GM21423 (cell line): Measurements from ENCODE around the gene TM7SF2.

ENCODE experiments used
- ATAC-seq: cut with Tn5 transposase; IDR thresholded peaks from one replicate; pipeline ENCODE4 v1.9.1; 2021; ENCODE audit warnings: mild to moderate bottlenecking, moderate library complexity; ENCODE audit not compliant: unreplicated experiment

Gene TM7SF2

DNA sequence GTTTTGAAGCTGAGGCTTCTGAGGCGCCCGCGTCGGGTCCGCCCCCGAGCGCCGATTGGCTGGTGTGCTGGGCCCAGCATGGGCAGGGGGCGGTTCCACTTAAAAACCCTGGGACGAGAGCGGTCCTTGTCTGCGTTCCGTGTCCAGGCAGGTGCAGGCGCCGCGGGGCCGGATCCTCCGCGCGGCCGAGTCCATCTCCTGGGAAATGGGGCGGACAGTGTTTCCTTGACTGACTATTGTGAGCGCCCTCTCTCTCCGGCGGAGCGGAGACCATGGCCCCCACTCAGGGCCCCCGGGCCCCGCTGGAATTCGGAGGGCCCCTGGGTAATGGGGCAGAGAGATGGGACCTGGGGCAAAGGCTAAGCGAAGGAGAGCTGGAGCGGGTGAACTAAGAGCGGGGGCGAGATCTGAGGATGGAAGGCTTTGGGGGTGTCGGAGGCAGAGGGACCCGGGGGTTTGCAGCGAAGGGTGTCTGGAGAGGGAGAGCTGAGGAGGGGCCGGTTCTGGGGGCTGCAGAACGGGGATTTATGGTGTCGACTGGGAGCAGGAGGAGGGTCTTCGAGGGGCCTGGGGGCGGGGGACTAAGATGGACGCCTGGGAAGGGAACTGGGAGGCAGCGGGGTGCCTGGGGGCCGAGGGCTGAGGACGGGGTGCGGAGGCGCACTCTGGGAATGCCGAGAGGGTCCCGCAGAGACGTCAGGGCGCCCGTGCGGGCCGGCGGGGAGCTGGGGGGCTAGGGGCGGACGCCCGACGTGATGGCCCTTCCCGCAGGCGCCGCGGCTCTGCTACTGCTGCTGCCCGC, at the start of gene TM7SF2:
TM7SF2 (plus strand) TSS at position 129 of the 802 bp plus-strand sequence; CDS start at position 273, 144 bp downstream.
- ATAC-seq = peak; percentile 63

DNA sequence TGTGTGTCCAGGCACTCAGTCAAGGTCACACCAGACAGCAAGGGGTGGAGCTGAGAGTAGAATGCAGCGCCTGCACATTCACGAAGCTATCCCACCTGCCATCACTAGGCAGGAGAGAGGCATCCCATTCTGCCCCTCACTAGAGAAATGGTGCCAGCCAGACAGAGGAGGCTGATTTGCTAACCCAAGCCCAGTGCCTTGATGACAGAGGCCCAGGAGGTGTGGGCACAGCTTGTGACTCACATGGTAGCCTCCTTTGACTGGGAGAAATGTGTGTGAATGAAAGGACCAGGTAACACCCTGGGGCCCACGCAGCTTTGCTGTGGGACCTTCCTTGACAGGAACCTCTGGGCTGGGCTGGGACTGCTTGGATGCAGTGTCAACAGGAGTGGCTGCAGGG, 48.1 kb upstream of the TM7SF2 start:
- ATAC-seq = no peak

DNA sequence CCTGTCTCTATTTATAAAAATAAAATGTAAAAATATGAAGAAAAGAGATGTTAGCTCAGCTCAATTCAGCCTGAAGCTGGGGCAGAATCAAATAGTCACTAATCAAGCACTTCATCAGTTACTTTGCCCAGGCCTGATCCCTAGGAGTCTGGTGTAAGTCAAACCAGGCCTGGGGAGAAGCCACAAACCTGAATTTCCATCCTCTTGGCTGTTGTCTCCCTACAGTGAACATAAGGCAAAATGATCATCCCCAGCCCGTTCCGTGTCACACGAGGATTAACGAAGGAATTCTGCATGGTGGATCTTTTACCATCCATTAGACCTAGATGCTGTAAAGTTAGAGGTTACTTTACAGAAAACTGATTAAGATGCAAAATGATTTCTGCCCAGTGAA, 46.8 kb upstream of the TM7SF2 start:
- no peak for ATAC-seq

DNA sequence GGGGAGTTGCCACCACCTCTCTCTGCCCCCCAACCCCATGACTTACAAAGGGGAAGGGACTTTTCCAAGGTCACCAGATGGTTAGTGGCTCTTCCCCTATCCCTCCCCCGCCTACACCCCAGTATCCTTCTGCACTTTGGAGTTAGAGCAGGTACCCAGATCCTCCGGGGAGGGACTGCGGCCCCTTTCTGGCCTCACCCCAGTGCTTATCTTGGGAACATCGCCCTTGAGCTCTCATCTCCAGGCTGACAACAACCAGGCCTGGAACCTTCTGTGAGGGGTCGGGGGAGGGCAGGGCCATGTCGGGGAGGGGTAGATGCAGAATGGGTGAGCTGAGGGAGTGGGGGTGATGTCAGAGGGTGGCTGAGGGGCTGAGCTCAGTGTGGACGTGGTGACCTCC, 45.8 kb upstream of the TM7SF2 start:
- ATAC-seq = no peak

DNA sequence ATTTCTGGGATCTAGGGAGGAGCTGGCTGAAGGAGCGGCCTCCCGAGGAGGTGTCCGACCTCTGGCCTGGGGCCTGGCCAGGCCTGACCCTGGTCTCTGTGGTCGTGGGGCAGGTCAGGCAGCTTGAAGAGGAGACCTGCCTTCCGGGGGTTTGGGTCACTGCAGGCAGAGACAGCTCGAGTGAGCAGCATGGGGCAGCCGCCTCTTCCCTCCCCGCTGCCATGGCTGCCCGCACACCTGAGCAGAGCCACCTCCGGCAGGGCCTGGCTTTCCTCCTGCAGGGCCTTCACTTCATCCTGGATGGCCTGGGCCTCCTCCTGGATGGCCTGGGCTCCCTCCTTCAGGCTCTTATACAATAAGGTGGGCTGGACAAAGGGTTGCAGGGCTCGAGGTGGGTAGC, 45.4 kb upstream of the TM7SF2 start:
- no peak for ATAC-seq

DNA sequence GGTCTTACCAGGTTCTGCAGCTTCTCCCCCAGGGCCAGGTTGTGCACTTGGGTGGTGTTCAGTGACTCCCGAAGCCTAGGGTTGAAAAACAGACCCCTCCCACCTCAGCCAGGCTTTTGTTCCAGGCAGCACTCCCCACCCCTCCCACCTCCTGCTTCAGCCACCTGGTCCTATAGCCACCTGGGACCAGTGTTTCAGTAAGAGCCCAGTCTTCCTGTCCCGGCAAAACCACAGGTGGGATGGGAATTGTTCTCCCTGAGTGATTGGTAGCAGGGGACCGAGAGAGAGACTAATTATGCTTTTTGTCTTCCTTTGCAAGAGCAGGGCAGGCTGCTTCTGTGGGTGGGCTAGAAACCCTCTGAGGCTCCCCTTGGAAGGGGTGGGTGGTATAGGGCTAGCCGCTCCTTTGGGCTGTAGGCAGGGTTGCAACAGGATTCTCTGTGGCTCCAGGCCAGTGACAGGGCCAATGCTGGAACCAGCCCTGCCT, 44.8 kb upstream of the TM7SF2 start:
- ATAC-seq = no peak

DNA sequence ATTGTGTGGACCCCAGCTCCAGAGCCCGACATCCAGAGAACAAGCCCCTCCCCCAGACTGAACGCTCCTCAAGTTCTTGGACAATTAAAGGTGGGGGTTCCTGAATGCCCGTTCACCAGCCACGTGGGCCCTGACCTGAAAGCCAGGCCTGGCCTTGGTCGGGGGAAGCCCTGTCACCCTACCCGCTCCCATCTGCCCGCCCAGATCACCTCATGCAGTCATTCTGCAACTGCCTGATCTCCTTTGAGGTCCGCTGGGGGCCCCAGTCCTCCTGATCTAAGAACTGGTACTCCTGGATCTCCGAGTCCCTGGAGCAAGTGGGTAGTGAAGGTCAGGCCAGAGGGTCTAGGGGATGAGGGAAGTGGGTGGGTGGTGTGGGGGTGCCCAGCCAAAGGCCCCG, 44.2 kb upstream of the TM7SF2 start:
- ATAC-seq = no peak

DNA sequence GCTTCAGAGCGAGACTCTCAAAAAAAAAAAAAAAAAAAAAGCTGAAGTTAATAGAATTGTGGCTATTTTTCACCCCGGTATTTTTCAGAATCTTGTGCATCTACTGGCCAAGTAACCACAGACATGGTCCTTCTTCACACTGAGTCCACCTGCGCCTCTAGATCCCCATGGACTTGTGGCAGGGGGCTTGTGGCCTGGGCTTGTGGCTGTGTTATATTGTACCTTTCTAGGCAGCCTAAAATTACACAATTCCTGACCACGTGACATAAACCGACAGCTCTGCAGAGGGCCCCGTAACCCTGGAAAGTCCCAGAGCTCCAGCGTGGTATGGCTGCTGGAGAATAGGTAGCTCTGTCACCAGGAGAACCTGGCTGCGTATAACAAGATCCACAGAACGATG, 42.5 kb upstream of the TM7SF2 start:
- no peak for ATAC-seq

DNA sequence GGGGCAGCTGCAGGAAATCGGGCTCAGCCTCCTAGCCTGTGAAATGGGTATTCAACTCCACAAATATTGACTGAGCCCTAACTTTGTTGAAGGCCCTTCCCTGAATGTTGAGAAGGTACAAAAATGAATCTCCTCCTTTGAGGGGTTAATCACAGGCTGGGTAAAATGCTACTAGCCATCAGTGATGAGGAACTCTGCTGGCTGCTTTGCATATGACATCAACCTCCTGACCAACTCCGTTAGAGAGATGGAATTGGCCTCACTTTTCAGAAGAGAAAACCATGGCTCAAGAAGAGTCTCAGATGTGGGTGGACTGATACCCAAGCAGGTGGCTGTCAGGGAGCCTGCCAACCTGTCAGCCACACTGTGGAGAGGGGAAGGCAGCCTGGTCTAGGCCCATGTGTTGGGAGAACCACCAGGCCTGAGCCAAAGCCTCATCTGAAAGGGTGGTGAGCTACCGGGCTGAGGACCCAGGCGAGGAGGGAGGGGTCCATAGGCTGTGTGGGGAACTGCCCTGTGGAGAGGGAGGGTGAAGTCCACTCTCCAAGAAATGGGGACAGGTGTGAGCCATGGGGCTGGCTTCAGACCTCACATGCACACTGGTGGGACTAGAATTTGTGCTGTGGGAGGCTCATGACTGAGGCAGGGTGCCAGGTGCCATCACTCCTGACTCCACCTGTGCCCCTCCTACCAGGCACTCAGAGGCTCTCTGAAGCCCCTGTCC, 39.6 kb upstream of the TM7SF2 start:
- ATAC-seq = no peak

DNA sequence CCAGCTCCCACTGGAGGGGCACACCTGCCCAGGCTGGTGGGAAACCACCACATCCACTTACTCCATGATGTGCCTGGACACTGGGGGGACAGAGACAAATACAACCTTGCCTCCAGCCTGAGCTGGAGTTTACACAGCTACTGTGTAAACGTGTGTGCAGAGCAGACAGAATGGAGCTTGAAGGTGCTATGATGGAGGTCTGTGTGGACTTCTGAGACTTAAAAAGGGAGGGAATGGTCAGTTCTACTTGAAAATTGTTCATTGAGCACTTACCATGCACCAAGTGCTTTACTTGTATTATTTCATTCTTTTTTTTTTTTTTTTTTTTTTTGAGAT, 39.1 kb upstream of the TM7SF2 start:
- no peak for ATAC-seq

DNA sequence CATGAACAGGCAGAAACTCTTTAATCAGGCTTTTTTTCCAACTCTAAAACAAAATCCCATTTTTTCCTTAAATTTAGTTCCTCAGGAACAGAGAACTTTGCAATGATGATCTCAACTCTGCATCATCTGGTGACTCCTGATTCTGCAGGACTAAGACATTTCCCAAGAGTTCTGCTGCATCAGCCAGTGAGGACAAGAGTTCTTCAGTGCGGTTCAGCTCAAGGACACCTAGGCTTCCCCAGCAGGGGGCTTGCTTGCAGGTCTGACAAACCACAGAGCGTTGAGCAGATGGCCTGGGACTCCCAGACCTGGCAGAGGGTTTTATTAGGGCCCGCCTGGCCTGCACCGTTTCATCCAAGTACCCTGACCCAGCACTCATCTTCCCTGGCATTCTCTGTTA, 34.2 kb upstream of the TM7SF2 start:
- ATAC-seq = no peak

DNA sequence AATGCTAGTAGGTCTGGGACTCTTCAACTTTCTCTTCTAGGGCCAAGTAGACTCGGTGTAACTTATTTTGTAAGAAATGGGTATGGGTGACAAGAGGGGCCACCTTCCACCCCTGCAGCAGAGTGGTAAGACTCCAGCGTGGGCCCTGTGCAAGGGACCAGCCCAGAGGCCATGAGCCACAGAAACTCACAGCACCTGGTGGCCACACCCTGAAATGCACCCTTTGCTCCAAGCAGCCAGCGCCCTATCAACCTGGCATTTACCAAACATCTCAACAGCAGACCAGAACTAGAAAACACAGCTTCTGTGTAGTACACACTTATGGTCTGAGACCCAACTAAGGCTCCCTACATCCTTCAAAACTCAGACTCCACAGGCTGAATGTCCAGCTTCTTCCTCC, 33.5 kb upstream of the TM7SF2 start:
- ATAC-seq = no peak

DNA sequence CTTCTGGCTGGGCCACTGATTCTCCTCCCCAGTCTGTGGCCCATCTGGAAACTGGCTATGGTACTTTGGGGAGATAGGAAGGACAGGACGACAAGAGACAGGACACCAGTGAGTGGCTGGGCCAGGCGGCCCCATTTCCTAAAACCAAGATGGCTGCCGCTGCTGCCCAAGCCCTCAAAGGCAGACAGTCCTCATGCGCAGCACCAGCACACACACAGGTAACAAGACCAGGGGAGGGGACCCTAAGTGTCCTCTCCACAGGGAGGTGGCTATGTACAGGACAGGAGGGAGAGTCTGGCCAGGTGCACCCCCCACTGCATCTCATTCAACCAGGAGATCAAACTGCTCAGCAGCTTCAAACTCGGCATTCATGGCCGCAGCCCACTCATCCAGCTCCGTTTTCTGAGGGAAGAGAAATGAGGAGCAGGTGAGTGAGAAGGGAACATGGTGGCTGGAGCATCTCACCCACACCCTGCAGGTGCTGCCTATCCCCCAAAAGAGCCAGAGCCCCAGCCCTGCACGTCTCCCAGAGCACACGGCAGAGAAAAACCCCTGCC, 32.8 kb upstream of the TM7SF2 start:
- no peak for ATAC-seq

DNA sequence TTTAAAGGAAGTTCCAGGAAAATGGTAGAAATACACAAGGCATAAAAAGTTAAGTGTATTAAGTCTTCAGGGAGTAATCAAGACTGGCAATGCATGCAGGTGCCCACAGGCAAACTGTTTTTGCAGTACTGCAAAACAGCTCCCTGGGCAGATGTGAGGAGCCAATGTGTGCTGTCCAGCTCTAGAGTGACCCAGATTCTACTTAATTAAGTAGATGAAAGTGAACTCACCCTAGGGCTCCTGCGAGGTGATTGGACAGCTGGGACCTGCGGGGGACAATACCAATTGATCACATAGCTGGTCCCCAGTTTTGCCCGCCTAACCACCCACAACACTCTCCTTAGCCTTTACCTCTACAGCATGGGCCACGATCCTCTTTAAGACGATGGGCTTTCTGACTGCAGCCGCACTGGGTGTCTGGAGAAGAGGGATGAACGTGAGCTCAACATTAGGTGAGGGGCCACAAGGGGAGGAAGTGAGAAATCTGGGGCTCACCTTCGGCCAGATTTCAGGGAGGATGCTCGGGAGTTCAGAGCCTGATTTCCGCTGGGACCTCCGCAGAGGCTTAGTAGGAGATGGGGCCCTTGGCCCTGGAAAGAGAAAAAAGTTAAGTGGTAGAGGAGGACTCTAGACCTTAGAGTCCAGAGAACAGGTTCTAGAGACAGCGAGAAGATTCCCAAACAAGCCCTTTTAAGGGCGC, 28.4 kb upstream of the TM7SF2 start:
- peak; percentile 6 for ATAC-seq

DNA sequence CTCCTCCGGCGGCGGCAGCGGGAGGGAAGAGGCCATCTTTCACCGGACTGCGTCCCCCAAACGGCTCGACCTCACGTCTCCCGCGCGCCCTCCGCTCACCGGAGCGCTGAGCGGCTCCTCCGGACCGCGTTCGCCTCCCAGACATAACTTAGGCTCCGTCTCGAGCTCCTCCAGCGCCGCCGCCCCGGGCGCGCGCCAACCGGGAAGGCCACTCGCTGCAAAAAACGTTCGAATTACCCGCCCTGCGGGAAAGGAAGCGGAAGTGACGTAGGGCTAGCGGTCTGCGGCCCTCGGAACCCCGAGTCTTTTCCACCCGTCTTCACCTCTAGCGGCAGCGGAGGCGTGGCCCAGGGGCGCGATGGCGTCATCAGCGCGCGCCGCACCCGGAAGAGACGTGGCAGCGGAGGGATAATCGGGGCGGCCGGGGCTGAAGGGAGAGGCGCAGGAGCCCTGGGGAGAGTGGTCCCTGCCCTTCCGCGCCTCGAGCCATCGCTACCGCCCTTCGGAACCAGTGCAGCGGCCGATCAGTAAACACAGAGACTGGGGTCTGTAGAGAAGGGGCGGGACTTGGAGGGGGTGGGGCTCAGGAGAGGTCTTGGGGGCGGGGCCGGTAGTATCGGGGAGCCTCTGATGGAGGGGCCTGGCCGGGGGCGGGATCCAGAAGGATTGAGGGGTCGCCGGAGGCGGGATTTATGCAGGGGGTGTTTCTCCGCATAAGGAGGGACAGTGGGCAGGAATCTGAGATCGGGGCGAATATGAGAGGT, 27.7 kb upstream of the TM7SF2 start, which contains the start of the genes CDCA5 and ZFPL1:
CDCA5 (minus strand) TSS at position 207 of the 764 bp plus-strand sequence; CDS start at position 145, 62 bp downstream.
ZFPL1 (plus strand) TSS at position 389 of the 764 bp plus-strand sequence. CDS start 477 bp downstream, outside the sequence.
- ATAC-seq = peak; percentile 85

DNA sequence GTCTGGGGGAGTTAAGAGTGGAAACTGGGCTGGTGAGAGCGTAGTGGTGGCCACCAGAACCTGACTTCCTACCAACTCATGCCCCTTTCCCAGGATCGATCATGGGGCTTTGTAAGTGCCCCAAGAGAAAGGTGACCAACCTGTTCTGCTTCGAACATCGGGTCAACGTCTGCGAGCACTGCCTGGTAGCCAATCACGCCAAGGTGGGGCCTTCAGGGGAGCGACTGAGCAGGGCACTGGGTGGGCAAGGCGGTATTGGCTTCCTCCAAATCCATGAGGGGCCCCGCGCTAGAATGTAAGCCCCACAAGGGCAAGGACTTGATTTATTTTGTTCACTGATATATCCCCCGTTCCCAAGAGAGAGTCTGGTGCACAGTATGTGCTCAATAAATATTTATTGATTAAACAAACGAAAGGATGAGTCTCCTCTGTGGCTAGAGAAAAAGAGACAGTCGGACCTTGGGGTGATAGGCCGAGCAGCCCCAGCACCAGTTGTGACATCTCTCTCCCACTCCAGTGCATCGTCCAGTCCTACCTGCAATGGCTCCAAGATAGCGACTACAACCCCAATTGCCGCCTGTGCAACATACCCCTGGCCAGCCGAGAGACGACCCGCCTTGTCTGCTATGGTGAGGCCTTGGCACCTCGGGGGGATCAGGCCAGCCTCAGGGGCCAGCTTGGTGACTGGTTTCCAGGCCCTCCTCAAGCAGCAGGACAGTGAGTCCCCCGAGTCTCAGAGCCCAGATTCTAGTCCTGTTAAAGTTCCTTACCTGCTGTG, 26.9 kb upstream of the TM7SF2 start:
- no peak for ATAC-seq

DNA sequence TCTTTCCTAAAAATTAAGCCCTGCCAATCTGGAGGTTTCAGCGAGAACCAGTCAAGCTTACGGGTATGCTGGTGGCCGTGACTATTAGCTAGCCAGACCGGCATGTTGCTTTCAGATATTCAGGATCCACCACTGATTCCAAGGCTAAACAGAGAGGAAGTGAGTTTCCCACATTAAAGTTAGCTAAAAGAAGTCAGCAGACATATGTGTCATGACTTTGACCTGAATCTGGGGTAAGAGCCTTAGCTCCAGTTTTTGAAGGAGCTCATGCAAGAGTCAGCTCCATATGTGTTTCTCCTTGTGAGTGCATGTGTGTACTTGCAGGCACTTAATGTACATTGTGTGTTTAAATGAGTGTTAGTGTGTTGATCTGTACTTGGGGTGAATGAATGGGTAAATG, 26.2 kb upstream of the TM7SF2 start:
- no peak for ATAC-seq

DNA sequence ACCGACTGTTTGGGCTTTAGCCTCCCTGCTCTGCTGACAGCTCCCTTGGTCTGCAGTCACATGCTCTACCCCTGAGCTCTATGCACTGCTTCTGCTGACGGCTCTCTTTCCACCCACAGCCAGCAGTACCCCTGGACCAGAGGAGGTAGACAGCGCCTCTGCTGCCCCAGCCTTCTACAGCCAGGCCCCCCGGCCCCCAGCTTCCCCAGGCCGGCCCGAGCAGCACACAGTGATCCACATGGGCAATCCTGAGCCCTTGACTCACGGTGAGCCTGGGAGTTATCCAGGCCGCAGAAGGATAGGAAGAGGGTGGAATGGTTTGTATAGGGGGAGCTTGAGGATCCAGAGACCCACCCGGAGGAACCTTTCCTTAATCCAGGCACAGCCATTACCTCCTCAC, 24.9 kb upstream of the TM7SF2 start:
- no peak for ATAC-seq

DNA sequence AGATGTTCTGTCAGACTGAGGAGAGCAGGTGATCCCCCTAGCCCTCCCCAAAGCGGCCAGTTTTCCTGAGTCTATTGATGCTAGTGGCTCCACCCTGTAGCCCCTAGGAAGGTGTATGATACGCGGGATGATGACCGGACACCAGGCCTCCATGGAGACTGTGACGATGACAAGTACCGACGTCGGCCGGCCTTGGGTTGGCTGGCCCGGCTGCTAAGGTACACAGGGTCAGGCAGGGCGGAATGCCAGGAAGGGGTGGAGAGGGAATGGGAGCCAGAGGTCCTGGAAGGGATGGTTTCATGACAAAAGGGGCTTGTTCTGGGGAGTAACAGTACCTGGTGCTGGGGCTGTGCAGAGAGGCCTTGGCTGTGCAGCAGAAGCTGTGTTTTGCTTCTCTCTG, 24.5 kb upstream of the TM7SF2 start:
- no peak for ATAC-seq

DNA sequence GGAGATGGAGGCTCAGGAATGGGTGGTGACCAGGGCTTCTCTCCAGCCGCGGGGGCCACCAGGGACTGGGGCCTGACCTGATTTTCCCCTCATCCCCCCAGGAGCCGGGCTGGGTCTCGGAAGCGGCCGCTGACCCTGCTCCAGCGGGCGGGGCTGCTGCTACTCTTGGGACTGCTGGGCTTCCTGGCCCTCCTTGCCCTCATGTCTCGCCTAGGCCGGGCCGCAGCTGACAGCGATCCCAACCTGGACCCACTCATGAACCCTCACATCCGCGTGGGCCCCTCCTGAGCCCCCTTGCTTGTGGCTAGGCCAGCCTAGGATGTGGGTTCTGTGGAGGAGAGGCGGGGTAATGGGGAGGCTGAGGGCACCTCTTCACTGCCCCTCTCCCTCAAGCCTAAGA, 23.8 kb upstream of the TM7SF2 start:
- no peak for ATAC-seq
